Measurements from ENCODE around the gene C19orf67.

GRCh38 chr19:14102102-14102696 is 16.6 kb upstream of the C19orf67 start:
- TF ChIP-seq, protein P1, sequence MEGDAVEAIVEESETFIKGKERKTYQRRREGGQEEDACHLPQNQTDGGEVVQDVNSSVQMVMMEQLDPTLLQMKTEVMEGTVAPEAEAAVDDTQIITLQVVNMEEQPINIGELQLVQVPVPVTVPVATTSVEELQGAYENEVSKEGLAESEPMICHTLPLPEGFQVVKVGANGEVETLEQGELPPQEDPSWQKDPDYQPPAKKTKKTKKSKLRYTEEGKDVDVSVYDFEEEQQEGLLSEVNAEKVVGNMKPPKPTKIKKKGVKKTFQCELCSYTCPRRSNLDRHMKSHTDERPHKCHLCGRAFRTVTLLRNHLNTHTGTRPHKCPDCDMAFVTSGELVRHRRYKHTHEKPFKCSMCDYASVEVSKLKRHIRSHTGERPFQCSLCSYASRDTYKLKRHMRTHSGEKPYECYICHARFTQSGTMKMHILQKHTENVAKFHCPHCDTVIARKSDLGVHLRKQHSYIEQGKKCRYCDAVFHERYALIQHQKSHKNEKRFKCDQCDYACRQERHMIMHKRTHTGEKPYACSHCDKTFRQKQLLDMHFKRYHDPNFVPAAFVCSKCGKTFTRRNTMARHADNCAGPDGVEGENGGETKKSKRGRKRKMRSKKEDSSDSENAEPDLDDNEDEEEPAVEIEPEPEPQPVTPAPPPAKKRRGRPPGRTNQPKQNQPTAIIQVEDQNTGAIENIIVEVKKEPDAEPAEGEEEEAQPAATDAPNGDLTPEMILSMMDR (IDR thresholded peaks at IDR 0.05): no peak
- TF ChIP-seq POLR2AphosphoS5 (IDR thresholded peaks at IDR 0.05) (no peak), POLR2A (IDR thresholded peaks at IDR 0.05) (no peak), EP300 (IDR thresholded peaks at IDR 0.05) (no peak)
